ENCODE results near the gene CD200R1L.

DNA sequence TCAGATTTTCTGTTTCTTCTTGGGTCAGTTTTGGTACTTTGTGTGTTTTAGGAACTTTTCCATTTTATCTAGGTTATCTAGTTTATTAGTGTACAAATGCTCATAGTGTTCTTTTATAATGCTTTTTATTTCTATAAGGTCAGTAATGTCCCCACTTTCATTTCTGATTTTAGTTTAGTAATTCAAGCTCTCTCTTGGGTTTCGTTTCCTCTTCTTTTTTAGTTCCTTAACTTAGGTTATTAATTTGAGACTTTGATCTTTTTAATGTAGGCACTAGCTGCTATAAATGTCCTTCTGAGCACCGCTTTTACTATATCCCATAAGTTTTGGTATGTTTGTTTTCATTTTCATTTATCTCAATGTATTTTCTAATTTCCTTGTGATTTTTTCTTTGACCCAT is 27.0 kb upstream of the CD200R1L start:
- TF ChIP-seq, protein P1, sequence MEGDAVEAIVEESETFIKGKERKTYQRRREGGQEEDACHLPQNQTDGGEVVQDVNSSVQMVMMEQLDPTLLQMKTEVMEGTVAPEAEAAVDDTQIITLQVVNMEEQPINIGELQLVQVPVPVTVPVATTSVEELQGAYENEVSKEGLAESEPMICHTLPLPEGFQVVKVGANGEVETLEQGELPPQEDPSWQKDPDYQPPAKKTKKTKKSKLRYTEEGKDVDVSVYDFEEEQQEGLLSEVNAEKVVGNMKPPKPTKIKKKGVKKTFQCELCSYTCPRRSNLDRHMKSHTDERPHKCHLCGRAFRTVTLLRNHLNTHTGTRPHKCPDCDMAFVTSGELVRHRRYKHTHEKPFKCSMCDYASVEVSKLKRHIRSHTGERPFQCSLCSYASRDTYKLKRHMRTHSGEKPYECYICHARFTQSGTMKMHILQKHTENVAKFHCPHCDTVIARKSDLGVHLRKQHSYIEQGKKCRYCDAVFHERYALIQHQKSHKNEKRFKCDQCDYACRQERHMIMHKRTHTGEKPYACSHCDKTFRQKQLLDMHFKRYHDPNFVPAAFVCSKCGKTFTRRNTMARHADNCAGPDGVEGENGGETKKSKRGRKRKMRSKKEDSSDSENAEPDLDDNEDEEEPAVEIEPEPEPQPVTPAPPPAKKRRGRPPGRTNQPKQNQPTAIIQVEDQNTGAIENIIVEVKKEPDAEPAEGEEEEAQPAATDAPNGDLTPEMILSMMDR (IDR thresholded peaks at IDR 0.05), result no peak
- no peak for TF ChIP-seq POLR2A (IDR thresholded peaks at IDR 0.05)
